Fibroblast of skin of left quadriceps (primary cell): Measurements from ENCODE around the gene GEMIN8.

Source experiments
- DNase-seq, 2 experiments: peaks; one replicate each; pipeline ENCODE4 v3.0.0-alpha.2; 2013; ENCODE audit warnings: low read depth in 2 of 2

The GEMIN8 gene, protein sequence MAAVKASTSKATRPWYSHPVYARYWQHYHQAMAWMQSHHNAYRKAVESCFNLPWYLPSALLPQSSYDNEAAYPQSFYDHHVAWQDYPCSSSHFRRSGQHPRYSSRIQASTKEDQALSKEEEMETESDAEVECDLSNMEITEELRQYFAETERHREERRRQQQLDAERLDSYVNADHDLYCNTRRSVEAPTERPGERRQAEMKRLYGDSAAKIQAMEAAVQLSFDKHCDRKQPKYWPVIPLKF

DNA sequence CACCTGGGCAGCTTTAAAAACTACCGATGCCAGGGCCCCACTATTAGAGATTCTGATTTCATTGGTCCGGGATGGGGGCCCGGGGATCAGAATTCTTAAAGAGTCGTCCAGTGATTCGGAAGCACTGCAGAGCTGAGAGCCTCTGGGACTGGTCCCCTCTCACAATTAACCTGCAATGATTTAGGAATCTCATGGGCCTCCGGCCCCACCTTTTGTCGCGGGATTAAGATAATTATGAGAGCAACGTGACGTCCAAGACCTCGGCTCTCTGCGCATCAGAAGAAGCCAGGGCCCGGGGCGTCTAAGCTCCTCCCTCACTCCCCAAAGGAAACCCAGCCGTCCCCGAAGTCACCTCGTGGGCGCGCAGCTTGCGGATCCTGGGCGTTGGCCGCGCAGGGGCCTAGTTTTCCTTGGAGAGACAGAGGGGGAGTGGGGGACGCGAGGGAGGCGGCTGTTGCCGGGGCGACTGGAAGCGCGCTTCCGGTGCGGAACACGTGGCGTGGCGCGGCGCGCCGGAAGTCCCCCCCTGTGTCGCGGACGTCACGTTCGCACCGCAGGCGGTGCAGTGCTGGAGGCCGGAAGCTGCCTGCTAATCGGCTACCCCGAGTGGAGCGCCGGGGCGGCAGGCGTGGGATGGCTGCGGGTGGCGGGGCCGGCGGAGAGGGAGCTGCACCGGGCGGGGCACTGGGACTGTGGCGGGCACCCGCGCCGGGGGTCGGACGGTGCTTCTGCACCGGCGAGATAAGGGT is at the start of gene GEMIN8:
TSS of gene GEMIN8 (minus strand) at position 468 of the 749 bp plus-strand sequence. CDS start 8,414 bp downstream, outside the sequence.
- DNase-seq = peak; percentile 72 to 73

DNA sequence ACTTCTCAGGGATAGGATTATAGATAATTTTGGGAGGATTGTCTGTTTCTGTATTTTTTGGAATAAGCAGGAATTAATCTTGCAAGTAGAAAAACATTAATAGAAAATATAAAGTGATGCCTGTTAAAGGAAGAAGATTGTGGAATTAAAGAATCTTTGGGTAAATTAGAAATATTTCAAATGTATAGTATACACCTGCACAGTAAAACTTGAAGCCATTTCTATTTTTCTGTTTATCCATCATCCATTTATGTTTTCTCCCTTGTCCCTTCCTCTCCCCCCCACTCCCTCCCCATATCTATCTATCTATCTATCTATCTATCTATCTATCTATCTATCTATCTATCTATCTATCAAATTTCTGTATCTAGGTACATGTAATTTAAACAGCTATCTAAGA is 46.9 kb upstream of the GEMIN8 start:
- DNase-seq = no peak

DNA sequence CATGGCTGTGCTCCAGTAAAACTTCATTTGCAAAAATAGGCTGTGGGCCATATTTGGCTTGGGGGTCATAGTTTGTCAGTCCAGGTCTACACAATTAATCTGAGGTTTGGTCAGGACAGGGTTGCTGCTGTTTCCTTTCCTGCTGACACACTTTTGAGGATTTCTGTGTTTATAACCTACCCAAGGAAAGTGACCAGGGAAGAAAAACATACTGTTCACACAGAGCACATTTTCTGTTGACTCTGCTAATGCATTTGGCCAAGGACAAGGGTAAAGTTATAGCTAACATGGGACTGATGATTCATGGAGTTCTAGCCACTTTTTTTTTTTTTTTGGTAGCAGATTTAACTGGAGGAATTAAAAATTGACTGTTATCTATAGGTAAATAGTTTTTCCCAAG is 43.9 kb upstream of the GEMIN8 start:
- DNase-seq = peak in 1 of 2 experiments; percentile 10

DNA sequence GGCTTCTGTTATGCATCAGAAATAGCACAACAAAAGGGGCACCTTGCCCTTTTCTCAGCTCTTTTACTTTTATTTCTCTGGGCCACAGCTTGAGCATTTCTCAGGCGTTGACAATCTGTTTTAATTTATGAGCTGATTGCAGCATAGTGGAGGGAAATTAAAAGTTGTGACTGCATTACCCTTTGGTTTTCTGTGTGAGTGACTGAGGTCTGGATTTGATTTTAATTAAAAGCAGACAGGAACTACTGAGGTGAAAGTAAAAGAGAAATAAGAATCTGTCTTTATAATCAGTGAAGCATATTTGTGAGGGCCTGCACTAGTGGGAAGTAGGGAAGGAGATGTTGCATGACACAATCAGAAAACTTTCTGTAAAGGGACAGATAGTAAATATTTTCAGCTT is 43.4 kb upstream of the GEMIN8 start:
- DNase-seq = peak; percentile 40

DNA sequence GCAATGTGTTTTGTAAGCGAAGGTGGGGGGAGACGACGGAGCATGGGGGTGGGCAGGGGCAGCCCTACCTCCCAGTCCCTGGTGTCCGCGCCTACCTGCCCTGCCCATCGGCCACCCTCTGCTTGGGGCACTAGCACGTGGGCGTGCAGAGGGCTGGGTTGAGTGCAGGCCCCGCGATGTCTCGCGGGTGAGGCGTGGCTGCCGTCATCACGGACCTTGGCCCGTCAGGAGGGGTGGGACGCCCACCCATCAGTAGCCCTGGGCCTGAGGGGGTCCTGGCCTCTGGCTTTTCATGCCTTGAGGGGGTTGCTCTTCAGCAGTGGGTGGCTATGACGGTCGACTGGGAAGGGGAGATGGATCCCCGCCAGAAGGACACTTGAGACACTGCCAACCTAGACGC is 36.1 kb upstream of the GEMIN8 start:
- no peak for DNase-seq

DNA sequence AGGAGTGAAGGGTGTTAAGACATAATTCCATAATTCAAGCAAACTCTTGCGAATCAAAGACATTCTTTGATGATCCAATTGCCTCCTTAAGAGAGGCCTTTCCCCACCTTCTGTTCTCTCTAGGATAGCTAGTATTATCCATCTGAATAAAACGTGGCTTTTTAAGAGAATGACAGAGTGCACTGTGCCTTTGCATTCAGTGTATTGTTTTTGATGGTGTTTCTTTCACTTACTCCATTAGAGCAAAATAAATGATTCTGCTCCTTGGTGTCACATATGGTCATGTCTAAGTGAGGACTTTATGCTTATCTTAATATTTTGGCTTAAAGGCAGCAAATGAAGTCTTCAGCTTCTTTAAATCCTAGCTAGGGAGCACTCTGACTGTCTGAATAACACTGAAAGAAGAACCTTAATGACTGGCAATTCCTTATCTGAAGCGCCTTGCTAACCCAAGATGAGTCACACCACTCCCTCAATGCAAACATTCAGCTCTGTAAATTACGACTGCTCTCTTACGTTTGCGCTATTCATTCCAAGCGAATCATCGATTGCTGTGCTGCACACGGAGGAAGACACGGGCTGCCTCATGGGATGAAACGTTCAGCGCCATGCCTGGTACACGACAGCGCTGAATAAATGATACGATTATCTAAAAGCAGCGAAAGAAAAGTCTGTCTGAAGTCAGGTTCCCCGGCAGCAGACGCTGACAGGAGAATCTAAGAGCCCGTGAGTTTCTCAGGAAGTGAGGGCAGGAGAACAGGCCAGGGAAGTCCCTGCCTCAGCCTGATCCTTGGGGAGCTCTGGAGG is 35.1 kb upstream of the GEMIN8 start:
- DNase-seq = peak; percentile 6 to 13

DNA sequence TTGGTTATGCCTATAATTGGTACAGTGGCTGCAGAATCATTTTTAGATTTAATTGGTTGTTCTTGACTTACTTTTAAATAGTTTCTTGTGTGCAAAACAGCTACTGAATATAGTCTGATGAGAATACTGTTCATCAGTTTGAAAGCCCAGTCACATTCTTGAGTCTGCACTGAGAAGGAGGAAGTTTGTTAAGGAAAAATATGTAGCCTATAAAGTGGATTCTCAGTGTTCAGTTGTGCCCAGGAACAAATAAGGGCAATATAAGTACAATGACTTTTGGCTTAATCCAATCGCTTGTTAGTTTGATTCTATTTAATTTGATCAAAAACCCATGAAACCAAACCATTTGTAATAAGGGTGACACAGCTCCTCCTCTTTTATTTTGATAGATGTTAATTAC is 32.8 kb upstream of the GEMIN8 start:
- no peak for DNase-seq

DNA sequence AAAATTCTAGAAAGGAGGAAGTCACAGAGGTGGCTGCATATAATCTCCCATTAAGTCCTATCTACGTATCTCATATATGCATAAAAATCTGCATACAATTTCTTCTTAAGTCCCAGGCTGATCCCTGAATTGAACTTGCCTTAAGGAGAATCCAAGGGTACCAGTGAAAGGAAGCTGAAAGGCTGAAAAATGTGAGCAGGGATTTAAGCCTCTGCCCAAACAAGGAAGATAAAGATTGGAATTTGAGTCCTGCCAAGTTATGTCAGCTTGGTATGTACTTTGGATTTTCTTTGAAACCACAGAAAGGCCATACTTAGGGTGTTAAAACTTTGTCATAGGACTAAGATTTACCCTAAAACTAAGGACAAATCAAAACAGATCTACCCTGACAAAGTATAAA is 26.5 kb upstream of the GEMIN8 start:
- peak; percentile 16 to 30 for DNase-seq

DNA sequence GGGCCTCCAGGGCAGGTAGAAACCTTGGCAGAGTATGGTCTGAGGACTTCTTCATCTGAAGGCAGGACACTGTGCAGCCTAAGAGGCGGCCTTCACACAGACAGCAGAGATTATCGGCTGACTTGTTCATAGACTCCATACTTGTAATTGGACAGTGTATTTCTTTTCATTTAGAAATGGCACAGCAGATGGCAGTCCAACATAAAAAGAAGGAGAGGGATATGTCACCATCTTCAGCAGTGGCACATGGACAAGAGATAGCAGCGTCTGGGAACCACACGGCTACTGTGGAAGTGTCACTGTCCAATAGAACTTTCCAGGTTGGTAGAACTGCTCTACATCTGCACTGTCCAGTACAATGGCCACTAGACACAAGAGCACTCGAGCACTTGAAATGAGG is 21.7 kb upstream of the GEMIN8 start:
- DNase-seq = no peak

DNA sequence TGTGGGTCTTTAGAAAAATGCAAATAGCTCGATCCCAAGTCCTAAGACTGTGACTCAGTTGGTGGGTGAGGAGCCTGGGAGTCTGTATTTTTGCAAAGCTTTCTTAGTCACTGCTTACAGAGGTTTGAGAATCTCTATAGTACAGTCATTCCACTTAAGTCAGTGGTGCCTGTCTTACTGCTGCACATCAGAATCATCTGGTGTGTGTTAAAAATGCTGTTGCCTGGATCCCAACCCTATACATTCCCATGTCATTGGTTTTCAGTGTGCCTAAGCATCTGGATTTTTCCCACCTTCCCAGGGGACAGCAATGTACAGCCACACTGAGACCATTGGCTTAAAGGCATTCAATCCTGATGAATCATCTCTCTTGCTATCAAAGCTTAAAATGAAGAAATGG is 21.0 kb upstream of the GEMIN8 start:
- no peak for DNase-seq

DNA sequence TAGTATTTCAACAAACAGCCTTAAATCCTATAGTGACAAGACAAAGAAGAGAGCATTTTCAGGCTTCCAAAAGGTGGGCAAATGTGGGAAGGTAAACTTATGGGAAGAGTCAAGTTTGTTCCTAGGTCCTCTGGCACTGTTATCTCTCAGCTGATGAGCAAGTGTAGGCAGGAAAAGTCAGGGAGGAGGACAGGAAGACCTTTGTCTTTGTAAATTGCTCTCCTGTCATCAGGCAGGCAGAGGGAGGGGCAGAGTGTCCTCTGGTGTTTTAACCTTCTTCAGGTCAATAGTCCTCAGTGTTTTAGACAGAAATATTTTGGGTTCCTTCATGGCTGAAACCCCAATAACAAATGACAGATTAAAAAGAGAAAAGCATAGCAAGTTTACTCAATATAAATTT is 13.5 kb upstream of the GEMIN8 start:
- DNase-seq = no peak

DNA sequence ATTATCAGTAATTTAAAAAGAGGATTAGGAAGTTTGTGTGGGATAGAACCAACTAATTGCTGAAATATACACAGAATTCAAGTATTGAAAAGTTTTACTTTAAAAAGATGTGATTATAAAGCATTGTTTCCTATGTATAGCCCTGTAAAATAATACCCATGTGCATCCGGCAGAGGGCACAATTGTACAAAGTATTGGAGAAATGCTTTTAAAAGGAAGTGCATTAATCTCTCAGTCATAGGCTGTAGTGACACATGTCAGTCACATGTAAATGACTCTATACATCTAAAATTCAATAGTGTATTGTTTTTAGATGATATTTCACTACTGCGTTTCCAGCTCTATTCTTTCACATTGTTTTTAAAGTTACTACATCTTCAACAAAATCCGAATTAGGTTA is 9.7 kb upstream of the GEMIN8 start:
- DNase-seq = no peak

DNA sequence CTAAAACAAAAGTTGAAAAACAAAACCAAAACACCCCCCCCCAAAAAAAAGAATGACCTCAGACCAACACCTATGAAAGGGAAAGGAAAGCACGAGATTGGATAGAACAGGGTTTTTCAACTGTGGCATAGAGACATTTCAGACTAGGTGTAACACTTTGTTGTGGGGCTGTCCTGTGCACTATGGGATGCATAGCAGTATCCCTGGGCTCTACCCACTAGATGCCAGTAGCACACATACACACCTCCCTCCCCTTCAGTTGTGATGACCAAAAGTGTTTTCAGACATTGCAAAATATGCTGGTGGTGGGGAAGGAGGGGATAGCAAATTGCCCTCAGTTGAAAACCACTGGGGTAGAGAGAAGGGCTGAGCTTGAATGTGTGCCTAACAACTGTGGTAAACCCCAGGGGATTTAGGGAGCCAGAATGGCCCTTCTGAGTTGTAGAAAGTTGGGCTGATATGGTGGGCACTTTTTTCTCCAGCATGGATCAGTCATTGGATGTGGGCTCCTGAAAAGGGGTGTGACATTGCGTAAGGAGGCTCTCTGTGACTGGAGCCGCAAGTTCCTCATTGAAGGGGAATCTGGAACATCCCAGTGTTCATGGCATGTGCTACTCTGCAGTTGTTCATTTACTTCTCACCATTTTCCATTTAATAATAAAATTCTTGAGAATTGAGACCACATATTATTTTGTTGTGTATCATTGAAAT is 8.8 kb upstream of the GEMIN8 start:
- DNase-seq = no peak

DNA sequence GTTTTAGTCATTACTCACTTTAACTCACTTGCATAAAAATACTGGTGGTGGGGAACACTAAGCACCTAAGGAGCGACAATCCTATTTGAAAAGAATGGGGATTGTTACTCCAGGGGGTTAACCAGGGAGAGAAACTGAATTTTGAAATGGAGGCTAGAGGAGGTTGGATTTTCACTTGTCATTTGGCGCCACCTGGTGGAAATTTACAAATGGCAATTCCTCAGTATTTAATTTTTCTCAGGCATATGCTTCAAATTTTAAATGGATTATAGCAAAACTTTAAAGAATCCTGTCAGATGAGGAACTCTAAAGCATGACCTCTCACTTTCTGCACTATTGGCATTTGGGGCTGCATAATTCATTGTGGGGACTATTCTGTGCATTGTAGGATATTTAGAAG is 2.7 kb upstream of the GEMIN8 start:
- no peak for DNase-seq

DNA sequence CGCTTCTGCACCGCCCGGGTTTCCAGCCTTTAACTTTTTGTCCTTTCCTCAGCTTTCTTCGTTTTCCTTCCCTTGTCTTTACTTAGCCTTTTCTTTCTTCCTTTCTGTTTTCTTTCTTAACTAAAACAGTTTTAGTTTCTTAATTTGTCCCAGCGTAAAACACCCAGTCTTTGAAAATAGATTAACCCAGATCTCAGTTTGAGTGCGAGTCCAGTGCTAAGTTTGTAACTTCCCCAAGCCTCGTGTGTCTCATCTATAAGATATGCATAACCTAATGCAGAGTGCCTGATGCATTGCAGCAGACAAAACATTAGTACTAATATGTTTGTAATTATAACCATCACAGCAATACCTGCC is 460 bp upstream of the GEMIN8 start:
- DNase-seq = no peak

DNA sequence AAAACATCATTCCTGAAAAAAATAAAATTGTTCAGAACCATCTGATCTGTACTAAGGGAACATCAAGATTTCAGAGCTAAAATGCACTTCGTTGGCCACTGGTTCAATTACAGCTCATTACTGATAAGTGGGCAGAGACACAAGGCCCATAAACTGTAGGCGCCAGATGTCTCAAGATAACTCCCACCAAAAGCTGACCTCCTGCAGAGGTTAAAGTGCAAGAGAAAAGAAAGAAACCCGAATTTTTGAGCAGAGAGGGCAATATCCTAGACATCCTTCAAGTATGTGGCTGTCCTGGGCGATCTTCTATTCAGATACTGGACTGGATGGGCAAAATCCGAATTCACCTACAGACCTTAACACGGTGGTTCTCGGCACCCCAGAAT is 660 bp downstream of the GEMIN8 start:
- no peak for DNase-seq

DNA sequence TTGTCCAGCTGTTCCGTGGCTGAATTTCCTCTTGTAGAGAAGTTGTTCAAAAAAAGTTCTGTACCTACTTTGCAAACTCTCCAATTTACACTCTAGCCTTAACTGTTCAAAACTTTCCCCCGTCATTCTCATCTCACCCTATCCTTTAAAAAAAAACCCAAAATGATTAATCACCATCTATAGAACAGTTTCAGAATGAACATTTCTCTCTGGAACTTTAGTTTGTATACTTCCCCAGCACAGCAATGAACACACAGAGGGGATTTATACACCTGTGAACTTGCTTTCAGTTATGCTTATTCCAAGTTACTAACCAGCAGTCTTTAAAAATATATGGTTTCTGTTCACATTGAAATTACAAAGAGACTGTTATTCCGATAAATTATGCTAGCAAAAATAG is 1.2 kb downstream of the GEMIN8 start:
- DNase-seq = no peak

DNA sequence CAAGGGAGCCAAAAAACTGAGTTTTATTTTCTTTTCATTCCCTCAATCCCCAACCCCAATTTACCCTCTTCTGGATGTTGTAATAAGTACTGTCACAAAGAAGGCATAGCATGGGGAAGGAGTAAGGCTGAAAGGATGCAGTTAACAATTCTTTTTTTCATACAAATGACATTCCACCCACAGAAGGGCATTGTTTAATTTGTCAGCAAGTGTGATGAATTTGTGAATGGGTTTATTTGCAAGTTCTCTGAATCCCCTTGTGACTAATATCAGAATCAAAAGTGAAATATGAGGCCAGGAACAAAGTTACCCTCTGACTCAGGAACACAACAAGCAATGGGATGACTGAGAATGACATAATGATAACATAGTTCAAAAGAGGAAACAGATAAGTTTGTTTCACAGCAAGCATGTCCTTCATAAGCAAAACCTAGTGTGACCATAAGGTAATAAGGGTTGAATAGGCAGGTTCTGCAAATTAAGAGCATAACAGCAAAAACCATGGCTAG is 2.1 kb downstream of the GEMIN8 start:
- DNase-seq = no peak

DNA sequence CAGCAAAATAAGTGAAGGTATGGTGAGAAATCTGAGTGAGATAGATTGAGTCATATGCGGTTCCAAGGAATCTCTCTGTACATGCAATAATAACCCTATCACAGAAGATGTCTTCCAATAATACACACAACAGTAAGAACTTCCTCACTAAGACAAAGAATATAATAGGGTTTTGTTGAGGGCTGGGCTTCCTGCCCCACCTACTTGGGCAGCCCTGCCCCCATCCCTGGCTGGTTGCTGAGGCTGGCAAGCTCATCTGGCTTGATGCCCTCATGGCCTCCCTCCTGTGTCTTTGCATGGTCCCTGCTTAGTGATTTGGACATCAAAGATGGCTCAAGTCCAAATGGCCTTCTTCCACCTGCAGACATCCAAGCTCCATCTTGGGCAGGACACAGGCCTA is 2.7 kb downstream of the GEMIN8 start:
- DNase-seq = no peak

DNA sequence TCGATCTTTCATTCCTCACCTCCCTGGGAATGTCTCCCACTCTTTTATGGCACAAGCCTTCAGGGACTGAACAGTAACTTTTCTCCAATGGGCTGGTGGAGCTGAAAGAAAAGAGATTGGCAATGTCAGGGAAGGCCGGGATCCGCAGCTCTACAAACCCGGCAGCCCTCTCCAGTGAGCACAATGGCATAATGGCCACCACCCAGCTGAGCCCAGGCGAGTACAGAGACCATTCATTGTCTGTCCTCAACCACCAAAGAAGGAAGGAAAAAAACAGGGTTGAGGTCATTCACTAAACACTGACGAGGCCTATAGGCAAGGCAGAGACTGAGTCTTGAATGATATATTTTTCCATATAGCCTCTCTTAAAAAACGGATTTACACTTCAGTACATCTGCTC is 3.6 kb downstream of the GEMIN8 start:
- no peak for DNase-seq

DNA sequence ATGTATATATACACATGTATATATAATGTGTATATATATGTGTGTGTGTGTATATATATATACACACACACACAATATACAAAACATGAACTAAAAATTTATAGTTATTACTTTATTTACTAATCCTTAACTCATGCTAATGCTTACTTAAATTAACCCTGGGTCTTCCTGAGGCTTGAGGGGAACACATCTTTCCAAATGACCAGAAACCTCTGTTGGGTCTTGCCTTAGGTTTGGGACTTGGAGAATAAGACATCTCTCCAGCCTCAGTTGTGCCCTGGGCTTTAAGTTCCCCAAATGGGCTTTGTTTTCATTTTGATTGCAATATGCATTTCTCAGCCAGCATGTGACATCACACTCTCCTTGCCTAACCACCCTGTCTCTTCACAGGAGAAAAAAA is 7.7 kb downstream of the GEMIN8 start:
- DNase-seq = no peak

DNA sequence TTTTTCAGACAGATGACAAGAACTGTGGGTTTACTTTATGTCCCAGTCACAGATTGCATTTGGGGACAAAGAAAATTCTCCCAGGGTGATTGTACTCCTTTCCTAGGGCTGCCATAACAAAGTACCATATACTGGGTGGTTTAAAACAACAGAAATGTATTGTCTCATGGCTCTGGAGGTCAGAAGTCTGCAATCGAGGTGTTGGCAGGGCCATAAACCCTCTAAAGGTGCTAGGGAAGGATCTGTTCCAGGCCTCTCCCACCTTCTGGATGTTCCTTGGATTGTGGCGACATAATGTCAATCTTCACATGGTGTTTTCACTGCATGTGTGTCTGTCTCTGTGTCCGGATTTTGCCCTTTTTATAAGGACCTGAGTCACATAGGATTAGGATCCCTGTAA is 12.3 kb downstream of the GEMIN8 start:
- no peak for DNase-seq
